GM19240 (cell line): Measurements from ENCODE around the gene FAM13C.

ENCODE experiments used
- DNase-seq: peaks from one replicate; pipeline ENCODE4 v3.0.0; 2011; ENCODE audit warnings: low spot score; ENCODE audit not compliant: insufficient read length

The FAM13C gene

DNA sequence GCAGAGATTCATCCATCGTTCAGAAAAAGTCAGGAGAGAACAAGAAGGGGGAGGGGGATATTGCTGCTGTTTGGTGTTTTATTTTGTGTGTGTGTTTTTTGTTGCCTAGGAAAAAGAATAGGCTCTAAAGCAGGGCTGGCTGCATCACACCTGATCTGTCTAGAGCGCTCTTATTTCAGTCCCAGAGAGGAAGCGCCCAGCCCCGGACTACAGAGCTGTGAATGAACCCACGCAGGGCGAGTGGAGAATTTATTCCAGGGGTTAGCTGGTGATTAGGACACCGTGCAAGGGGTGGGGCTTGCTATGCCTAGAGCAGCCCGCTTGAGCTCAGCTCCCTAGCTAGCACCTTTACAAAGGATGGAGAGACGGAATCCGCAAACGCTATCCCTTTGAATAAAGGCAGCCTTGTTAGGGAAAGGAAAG, 621 bp upstream of the FAM13C start:
- DNase-seq = no peak

DNA sequence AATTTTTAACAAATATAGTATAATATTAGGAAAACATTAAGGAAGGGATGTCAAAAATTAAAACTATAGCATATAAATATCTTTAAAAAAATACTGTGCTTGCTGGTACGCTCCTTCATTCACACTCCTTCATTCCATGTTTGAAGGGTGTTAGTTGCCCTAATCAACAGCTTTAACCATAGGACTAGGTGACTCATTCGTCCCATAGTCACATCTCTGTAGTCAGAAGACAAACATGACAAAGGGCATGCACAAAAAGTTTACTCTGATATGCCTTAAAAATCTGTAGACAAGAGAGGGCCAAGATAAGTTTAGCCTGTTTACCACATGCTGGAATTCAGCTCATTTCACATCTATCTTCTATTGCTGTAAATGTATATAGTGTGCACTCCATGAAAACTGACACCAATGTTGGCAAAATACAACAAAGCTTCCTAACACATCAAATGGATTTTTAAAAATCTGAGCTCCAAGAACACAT, 646 bp downstream of the FAM13C start:
- no peak for DNase-seq

DNA sequence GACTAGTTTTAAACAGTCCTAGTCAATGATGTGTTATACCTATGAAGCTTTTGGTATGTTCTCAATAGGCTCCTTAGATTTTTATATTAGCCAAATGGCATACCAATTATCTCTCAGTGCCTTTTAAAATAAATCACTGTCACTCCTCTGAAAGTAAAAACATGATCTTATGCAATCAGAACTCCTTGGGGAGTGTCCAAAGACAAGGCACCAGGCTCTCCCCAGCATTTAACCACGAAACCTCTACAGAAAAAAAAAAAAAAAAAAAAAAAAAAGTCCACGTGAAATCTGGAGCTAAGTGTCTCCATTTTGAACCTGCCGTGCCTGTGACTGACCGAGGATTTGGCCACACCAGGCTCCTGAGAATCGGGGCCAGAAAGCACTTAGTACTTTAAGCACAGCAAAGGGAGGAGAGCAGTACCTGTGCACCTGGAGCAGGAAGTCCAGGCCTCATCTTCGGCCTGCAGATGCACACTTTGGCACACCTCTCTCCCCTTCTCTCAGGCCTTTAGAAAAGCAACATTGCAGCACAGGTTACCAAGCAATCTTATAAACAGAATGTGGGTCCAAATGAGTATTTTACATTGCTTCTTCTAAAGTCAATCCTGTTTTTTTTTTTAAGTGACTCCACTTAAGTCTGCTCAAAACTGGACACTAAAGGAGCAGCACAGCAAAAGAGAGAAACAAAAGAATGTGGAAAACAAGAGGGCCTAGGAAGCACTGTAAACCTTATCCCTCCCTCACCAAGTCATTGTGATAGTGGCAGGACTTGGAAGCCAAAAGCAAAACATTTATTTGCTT, 1.5 kb downstream of the FAM13C start:
- no peak for DNase-seq

DNA sequence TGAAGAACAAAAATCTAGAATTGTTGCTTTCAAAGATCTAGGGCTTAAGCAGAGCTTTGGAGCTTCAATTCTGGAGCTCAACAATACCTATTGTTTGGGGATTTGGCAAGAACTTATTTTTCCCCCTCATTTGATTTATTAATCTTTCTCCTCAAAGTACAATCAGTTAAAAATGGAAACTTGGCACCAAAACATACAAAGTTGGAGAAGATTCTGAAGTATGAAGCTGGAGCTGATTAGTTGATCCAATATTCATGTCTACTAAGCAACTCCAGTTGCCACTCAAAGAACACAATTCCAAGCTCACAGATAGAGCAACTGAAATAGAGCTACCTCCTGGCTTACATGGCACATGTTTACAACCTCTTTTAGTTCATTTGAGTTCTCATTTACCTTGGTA, 3.8 kb downstream of the FAM13C start:
- DNase-seq = no peak

DNA sequence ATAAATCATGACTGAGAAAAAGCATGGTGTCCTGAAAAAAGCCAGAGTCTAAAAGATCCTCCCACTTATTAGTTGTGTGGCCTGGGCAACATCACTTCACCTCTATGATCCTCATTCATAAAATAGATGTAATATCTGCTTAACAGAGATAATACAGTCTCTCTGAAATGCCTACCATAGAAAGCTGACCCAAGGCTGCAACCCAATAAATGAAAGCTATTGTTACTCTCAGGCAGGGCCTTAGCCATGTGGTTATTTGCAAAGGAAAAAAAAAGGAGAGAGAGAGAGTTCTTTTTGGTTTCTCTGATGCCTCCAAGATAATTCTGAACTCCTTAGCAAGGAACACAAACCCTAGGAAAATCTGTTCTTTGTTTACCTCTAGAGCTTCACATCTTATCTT, 7.9 kb downstream of the FAM13C start:
- no peak for DNase-seq

DNA sequence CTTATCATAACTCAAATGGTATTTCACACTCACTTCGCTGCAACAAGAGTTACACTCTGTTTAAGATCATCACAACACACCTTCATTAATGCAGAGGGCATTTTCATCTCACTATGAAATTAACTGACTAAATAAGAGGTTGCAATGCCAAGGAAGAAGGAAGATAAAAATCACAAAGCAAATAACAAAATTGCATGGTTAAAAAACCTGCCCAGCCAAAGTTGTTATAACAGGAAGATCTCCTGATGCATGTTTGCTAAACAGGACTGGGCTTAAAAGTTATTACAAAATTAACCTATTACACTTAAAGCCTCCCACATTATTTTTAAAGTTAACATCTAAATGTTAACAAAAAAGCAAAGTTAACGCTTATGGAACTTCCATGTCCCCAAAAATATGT, 11.8 kb downstream of the FAM13C start:
- no peak for DNase-seq

DNA sequence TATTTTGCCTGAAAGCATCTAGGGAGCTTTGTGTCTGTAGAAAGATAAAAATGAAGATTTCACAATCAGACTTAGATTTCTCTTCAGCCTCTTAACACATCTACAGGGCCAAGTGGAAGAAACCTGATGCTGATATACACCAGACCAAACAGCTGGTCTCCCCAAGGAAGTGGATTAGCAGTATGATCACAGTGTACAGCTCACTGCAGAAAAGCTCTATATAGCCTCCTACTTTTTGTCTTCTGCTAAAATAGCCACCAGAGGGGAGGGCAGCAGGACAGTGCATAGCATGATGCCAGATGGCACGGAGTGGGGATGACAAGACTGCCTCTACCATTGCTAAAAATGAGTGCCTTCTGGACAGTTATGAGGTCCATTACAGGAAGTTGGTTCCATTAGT, 16.0 kb downstream of the FAM13C start:
- DNase-seq = no peak

DNA sequence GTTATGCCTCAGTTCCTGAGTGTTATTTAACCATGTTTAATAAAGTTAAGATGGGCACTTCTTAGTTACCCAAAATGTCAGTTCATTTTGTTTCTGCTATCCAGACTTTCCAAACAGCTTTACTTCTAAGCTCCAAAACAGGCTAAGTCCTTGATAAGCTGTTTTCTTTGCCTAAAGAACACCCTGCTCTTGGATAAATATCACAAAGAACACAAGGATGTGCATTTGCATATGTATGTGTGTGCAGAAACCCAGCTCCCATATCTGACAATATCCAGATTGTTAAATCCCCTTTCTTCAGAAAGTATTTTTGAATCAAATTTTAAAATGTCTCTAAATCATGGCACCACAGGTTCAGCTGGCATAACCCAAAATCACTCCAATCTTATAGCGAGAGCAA, 19.6 kb downstream of the FAM13C start:
- no peak for DNase-seq

DNA sequence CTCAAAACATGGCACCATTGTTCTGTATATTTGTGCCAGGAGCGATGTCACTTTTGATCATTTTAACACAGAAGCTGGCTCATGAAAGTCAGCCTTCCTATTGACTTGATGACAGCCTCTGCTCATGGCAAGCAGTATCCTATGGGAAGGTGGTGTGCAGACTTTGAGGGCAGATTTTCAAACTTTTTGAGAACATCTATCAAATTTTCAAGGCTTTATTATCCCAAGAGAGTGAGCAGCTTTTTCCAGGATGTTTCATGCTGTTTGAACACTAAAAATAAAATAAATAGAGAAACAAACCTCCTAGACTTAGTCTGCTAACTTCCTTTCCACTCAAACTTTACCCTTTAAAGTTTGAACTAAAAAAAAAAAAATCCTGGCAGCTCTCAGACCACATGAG, 20.3 kb downstream of the FAM13C start:
- DNase-seq = no peak

DNA sequence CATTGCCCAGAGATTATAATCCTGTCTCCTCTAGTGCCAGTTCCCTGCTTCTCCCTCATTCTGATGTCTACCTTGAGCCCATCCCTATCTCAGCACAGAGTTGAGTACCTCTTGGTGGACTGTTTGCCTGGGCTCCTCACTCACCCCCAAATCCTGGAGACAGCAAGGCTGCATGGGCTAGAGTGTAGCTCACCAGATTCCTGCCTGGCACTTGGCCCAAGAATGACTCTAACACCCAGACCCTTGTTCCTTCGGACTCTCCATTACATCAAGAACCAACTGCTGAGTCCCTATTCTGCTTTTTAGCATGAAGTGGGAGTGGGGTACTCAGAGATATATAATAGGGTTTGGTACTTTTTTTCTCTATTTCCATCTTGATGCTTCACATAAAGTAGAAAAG, 22.1 kb downstream of the FAM13C start:
- DNase-seq = no peak

DNA sequence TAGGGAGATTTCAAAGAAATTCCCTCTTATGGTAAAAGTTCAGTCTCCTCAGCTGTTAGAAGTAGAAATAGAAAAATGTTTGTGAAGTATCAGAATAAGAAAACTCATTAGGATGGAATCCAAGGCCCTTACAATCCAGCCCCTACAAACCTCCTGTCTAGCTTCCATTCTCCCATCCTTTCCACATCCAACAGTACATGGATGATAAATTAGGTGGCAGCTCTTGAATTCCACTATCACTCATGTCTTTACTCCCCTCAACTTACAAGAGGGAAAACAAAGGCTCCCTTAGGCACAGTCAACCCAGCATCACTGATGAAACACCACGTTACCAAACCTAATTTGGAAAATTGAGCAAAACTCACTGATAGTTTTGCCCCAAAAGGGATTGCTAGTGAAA, 23.0 kb downstream of the FAM13C start:
- DNase-seq = no peak

DNA sequence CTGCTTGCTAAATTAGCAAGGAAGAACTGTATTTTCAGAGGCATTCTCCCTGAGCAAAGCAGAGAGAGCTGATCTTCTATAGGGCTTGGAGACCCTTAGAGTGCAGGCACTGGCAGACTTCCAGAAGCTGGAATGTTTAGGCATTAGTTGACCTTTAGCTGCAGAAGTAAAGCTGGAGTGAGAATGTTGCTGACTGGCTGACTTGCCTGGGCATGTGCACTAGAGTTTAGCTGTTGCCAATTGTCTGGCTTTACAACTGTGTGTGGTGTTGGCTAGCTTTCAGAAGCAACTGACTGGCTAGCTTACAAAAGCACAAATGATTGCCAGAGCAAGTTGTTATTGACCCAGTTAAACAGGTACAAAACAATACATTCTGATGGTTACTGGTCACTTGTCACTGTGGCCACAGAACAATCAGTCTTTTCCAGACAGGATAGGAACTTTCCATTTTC, 25.1 kb downstream of the FAM13C start:
- no peak for DNase-seq

DNA sequence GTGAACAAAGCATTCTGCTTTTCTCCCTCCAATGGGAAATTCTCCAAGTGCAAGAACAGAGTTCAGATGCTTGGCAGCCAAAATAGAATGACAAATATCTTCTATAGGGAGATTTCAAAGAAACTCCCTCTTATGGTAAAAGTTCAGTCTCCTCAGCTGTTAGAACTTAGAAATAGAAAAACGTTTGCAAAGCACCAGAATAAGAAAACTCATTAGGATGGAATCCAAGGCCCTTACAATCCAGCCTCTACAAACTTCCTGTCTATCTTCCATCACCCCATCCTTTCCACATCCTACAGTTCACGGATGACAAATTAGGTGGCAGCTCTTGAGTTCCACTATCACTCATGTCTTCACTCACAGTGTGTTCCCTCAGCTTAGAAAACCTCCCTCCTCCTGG, 25.7 kb downstream of the FAM13C start:
- DNase-seq = no peak

DNA sequence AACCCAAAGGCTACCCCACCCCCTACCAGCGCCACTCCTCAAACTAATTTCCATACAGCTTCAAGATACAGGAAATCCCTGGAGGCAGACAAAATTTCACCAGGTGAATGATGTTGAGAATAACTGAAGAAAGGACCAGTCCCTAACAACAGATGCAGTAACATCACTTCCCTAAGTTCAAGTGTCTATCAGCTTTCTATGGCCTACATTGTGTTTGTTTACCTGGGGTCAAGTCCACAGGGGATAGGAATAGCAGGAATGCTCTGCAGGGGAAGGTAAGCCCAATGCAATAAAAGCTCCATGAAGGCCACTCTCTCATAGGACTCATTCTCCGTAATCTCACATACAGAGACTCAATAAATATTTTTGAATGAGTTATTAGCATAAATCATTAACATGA, 26.9 kb downstream of the FAM13C start:
- no peak for DNase-seq

DNA sequence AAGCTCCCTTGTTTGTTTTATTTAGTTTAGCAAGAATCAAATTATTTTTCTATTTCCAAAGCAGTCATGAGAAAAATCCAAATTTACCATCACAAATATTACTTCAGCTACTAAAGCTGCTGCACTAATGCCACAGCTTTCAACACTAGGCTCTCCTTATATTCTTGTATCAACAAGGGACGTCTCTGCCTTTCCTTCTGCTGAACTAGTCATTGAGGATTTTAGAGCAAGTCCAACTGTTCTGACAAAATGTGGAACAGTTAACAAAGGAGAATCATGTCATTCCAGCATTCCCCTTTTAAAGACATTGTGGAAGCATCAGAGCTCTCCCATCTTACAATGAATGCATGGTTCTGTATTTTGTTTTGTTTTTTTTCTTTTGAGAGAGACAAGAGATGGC, 28.6 kb downstream of the FAM13C start:
- DNase-seq = no peak

DNA sequence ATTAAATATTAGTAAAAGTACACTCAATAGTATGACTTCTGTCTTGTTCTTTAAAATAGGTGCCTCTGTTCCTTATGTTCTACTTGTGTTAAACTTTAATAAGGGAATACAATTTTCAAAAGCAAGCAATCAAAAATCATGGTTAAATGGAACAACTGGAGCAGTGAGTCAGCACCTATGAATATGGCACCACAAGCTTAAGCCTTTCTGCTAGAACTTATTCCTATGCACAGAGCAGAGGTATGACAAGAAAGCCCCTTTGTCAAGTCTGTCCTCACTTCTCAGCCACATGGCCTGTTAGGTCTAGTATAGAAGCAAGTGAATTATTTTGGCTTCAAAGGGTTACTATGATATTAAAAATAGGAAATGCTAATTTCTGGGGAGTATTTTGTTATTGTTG, 29.8 kb downstream of the FAM13C start:
- DNase-seq = no peak

DNA sequence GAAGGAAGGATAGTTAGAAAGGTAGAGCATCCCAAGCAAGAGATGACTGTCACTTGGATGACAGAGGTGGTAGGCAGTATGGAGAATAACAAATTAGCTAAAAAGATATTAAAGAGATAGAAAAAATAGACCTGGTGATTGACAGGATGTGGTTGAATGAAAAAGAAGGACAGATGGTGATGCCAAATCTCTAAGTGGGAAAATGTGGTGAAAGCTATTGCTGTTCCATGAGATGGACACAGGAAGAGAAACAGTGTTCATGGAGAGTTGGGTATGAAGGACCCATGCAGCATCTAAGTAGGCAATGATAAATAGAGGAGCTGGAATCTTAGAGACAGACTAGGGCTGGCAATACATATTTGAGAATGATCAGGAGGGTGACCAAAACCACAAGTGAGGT, 30.7 kb downstream of the FAM13C start:
- no peak for DNase-seq

DNA sequence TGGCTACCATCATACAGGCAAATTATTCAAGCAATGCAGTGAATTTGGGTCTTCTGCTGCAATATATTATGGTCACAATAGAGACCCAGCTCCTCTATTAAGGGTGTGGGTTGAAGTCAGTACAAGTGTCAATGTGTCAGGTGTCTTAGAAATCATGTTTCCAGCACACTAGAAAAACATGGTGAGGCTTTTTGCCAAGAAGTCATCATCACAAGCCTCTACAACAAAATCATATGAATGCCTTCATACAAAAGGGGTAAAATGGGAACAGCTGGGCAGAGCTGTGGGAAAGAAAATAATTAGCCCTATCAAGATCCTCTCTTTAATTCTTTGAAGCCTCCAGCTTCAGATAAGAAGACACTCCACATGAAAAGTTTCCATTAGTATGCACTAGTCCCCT, 37.2 kb downstream of the FAM13C start:
- no peak for DNase-seq

DNA sequence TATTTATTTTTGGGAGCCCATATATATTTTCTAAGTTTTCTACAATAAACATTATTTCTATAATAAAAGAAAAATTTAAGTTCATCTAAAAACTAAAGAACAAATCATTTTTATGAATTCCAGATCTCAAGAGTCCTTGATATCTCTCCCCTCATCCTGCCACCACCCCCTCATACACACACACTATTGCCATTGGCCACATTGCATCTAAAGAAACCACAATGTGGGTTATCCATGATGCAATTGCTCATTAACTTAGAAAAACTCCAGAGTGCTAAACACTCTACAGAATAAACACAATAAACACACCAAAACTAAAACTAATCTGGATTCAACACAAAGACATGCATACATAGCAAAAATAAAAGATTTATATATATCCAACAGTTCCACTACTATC, 37.8 kb downstream of the FAM13C start:
- no peak for DNase-seq

DNA sequence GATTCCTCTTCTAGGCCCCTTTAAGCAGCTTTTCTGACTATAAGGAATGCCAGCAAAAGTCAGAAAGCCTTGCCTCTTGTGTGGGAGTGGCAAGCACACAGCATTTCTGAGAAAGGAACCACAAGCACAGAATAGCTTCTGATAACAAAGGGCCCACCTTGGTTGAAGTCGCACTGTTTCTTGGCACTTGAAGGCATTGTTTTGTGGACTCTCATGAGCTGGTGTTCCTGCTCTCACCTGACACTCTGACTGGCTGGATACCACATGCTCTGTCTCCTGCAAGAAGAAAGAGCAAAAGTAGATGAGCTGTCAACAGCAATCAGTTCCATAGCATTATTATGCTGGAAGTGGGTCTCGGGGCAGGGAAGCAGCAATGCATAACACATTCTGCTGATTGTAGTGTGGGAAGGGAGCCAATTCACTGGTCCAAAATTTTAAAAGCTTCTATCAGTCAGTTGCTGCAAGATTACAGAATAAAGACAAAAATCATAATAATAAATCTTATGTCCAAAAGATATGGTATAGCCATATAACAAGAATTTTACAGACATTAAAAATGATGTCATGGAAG, 38.4 kb downstream of the FAM13C start:
- no peak for DNase-seq

DNA sequence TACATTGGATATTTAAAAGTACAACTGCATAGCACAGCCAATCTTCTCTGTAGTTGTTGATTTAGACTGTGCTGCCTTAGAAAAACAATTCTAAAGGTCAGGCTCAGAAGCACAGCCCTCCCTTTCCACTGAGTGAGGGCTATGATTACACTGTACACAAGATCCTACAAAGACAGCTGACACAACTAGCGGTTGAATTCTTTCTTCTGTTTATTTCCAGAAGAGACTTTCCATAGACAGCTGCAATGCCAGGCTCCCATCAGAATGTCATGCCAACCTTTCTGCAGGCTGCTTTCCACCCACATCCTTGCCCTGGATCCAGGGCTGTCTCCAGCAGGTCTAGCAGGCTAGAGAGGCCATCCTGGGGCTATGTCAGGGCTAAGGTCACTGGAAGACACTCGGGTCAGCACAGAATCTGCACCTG, 39.3 kb downstream of the FAM13C start:
- DNase-seq = no peak

DNA sequence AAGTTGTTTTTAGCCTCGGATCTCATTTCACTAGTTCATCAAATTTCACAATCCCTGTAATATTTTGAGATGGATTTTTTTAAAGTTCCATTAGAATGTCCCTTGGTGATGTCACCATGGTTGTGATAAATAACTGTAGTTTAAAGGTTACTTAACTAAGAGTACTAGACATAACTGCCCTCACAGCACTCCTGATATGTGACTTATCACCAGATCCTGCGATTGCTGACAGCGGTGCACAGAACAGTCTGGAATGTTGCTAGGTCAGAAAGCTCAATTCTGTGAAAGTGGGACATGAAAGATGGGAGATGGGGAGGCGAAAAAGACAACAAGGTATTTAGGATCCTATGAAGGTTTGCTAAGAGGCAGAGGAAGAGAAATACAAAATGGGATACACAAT, 40.2 kb downstream of the FAM13C start:
- no peak for DNase-seq

DNA sequence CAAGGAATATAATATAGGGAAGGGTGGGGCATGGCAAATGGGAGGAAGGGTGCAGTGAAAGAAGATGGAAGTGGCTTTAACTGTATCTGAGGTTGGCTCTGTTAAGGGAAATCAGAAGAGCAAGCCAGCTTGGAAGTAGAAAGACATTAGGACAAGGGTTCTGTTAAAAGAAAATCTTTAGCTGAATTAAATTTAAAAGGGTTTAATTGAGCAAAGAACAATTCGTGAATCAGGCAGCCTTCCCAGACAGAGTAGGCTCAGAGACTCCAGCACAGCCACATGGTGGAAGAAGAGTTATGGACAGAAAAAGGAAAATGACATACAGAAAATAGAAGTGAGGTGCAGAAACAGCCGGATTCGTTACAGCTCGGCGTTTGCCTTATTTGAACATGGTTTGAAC, 42.0 kb downstream of the FAM13C start:
- no peak for DNase-seq
